T-helper 2 cell treated with Interferon-gamma antibody and Interleukin-4, amounts not matched to agents 100 ng/mL and 5 ng/mL, for 36 hours (primary cell): ENCODE measurements around the gene CHI3L2. TPM values are rescaled to one million over a fixed set of nuclear protein-coding genes. Genes with fewer than 3 reads are reported as not detected.

ENCODE experiments used
- intact Hi-C: fragments of 100-400 bp; cut with micrococcal nuclease; formaldehyde crosslinking; loops from one replicate; pipeline ENCODE4 v1.15.1; 2023
- total RNA-seq: library from RNA; stranded (reverse); gene quantifications from 2 replicates; pipeline ENCODE4 v1.2.3, GENCODE V29; 2022

CHI3L2 gene
- total RNA-seq, 1 donor from 2014 or later, result 9.1 TPM

GRCh38 chr1:111241797-111242196 is 14.3 kb downstream of the CHI3L2 start:
- intact Hi-C loops, result no loop called here

- intact Hi-C loops, result no loop called here
These were observed 15.5 kb downstream of the CHI3L2 start for GRCh38 chr1:111242805-111243523.

GRCh38 chr1:111247125-111247838 is 19.8 kb downstream of the CHI3L2 start:
- intact Hi-C loops, result no loop called here

- intact Hi-C loops, result no loop called here
These were observed 22.4 kb downstream of the CHI3L2 start for GRCh38 chr1:111249960-111250359.

- intact Hi-C loops, result no loop called here
These were observed 24.1 kb downstream of the CHI3L2 start for GRCh38 chr1:111251570-111251969.

DNA sequence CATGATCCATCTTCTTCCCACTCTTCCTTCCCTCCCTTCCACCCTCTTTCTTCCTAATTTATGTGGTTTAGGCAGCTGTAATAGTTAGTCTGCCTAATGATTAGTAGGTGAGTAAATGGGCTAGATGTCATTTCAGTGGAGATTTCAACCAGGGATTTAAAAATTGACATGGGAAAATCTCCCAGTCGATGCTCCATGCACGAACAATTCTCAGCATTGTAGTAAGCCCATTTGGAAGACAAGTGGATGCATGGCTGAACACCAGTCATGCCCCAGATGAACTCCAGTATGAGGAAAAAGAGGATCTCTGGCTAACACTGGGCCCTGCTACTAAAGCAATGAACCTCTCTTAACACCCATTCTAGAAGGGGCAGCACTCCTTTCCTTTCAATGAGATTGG is 25.3 kb downstream of the CHI3L2 start:
- intact Hi-C loops, result no loop called here

DNA sequence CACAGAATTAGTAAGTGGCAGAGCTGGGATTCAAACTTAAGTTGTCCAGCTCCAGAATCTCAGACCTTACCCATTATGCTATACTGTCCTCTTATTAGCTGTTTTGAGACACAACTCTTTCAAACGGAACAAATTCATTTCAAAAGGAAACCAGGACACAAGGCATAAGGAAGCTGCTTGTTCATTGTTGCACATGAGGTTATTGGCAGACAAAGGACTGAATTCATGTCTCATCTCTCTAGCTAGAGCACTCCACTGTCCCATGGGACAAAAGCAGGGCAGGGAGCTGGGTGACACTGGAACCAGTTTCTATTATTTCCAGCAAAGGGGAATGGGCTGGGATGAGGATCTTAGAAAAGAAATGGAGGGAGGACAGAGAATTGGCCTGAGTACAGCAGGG is 26.4 kb downstream of the CHI3L2 start:
- intact Hi-C loops, result no loop called here

DNA sequence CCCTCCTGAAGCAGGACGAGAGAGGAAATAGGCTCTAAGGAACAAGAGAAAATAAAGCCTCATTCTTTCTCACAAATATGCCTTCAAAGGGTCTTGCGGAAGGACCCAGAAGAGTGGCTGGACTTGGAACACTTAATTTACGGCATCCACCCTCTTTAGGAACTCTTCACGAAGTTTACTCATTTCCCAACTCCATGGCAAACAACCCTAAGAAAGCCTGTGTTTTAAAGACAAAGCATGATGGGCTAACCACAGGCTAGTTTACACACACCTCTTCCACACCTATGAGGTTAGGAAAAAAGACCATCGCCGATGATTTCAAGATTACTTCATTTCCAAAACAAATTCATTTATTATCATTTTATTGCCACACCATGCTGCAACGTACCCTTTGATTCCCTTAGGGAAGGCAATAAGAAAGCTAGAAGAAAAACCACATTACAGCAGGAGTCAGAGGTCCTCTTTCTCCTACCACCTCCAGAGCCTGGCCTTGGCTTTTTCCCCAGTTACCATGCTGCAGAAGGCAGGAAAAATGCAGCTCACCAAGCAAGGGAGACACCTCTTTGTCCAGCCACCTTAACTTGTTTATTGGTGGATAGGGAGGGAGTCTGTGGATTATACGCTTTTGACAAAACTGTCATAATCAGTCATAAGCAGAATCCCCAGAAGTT is 29.6 kb downstream of the CHI3L2 start:
- intact Hi-C loops, result no loop called here

DNA sequence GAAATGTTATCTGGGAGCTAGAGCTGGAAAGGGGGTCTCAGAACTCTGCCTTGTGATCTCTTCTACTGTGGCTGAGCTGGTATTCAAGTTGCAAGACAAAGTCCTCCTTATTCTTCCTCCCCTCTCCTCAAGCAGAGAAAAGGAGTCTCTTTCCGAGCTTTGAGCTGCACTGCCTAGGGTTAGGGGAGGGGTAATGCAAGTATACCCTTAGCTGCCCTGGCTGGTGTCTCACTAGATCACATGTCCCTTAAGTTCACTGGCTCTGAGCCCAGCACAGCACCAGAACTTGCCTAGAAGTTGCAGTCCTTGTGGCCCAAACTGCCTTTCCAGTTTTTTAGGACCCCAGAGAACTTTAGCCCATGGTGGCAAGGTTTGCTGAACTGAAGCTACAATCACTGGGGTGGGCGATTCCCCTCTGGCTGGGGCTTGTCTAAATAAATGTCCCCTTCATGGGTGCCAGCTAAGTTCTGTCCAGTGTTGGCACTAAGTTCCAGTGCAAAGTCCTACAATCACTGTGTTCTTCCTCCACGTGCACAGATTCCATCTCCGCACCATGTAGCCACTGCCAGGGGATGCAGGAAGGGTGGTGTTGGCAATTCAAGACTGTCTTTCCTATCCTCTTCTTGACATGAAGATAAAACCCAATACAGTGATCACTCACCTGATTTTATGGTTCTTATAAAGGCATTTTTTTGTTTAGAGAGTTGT is 40.4 kb downstream of the CHI3L2 start:
- intact Hi-C loops, result no loop called here

DNA sequence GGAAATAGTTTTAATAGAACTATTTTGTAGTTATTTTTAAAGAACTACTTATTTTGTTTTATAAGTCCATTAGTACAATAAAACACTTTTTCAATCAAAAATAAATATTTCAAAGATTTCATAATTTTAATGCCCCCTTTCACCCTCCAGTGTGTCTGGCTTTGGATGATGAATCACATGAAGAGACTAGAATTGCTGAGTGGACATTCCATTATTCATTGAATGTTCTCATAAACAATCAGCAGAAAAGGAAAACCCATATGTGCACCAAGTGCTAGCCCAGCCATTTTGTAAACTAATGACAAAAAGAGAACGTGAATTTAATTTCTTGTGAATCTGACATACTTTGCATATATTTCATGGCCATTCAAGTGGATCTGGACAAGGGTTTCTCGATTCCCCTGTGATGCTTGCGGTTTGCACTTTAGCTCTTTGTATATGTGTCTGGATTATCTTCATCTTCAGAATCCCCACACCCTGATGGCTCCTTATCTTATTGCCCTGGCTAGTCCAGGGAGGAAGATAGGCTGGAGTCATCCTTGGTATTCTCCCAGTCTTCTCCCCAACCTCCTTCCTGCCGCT is 42.4 kb downstream of the CHI3L2 start:
- intact Hi-C loops, result no loop called here

DNA sequence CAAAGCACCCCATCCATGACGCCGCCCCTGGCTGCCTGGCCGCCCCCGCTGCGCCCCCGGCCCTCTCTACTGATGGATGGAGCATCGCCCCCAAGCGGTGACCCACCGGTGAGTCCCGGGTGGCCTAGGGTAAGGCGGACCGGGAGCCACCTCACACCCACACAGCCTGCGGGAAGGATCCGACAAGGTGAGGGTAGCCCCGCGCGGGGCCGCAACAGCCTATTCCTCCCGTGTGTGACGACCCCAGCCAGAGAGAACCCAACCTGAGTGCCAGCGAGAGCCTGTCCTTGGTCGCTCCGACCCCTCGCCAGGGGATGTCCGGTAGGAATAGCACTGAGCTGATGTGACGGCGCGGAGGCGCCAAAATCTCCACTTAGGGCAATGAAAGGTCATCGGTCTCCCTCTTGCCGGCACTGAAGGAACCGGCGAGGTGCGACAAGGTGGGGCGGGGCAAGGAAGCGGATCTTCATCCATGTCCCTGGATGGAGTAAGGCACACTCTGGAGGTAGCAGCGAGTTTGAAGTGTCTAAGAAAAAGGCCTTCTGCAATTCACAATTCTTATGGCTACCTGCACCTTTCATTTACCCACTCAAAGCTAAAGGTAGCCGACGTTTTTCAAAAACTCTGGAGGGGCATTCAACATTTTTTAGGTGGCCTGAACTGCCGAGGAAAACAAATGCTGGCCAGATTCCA is 43.4 kb downstream of the CHI3L2 start:
- intact Hi-C loops, result no loop called here

DNA sequence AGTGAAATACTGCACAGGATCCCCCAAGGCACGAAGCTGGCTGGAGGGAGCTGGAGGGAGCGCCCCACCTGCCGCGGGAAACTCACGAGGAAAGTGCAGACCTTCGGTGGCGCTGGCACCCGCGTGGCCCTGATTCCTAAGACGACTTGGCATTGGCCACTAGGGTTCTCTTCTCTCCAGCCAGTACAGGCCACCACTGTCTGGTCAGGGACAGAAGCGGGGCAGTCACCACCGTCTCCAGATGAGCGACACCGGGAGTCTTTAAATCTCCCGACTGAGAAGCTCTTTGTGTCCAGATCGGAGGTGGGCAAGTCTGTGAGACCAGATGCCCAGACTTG is 43.9 kb downstream of the CHI3L2 start:
- intact Hi-C loops, result no loop called here

DNA sequence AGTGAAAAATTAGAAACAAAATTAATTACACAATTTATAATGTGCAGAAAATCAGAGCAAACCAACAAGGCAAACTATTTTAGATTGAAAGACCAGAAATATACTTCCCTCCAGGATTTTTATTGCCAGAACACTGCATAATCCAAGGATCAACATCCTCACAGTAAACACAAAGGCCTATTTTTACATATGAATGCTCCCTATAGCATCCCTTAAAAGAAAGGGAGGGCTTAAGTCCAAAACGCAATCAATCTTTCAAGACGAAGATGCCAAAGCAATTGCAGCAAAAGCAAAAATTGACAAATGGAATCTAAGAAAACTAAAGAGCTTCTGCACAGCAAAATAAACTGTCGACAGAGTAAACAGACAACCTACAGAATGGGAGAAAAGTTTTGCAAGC is 44.6 kb downstream of the CHI3L2 start:
- intact Hi-C loops, result no loop called here

DNA sequence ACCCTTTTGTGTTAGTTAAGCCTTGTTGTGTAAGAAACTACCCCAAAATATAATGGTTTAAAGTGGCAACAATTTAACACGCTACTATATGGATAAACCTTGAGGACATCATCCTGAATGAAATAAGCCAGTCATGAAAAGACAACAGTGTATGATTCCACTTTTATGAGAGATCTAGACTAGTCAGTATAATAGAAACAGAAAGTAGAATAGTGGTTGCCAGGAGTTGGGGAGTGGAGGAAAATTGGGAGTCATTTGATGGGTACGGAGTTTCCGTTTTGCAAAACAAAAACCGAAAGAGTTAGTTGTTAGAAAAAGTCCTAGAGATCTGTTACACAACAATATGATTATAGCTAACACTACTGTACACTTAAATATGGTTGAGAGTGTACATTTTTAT is 47.1 kb downstream of the CHI3L2 start:
- intact Hi-C loops, result no loop called here

DNA sequence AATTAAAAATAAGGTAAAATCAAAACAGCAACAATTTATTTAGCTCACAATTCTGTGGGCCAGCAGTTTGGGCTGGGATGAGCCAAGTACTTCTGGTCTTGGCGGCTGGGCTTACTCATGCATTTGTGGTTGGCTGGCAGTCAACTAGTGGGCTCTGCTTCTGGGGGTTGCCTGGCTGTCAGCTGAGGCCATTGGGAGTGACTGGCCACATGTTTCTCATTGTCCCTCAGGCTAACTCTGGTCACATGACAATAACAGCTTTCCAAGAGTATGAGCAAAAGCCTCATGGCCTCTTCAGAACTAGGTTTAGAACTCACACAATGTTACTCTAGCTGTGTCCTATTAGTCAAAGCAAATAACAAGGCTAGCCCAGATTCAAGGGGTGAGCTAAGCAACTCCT is 47.6 kb downstream of the CHI3L2 start:
- intact Hi-C loops, result no loop called here

DNA sequence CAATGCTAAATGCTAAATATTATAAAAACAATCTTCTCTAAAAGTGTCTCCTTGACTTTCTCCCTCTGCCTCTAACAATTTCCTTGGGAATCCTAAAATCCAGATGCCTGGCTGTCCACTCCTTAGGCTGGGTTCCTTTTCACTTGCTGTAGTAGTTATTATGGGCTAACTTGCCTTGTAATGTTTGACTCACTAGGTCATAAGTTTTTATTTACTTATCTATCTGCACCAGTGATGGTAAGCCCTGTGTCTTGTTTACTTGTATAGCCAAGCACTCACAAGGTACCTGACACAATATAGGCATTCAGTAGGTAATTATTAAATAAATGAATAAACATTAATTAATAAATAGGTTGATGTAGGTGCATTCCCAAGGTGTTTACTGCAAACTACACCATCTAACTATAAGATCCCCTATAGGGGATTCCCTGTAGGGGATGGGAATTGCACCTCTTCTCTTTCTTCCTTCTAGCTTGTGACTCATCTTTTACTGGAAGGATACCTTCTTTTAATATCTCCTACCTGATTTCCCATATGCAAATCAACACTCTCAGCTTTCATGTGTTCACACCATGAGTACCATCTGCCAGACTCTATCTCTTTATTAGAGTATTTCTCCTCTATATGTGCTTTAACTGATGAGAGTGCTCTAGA is 48.4 kb downstream of the CHI3L2 start:
- intact Hi-C loops, result no loop called here

GRCh38 chr1:111279144-111279543 is 51.6 kb downstream of the CHI3L2 start:
- intact Hi-C loops, result no loop called here

- intact Hi-C loops, result no loop called here
These were observed 52.8 kb downstream of the CHI3L2 start for GRCh38 chr1:111280267-111280666.

DNA sequence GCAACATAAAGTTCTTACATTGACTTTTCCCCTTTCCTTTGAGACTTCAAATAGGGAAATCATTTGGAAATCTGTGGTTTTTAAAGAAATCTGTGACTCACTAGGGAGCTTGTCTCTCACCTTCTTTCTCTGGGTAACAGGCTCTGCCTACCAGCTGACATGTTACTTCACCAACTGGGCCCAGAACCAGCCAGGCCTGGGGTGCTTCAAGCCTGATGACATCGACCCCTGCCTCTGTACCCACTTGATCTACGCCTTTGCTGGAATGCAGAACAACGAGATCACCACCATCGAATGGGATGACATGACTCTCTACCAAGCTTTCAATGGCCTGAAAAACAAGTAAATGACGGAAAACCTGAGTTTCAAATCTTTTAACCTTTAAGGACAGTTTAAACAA is 53.9 kb downstream of the CHI3L2 start:
- intact Hi-C loops, result no loop called here

DNA sequence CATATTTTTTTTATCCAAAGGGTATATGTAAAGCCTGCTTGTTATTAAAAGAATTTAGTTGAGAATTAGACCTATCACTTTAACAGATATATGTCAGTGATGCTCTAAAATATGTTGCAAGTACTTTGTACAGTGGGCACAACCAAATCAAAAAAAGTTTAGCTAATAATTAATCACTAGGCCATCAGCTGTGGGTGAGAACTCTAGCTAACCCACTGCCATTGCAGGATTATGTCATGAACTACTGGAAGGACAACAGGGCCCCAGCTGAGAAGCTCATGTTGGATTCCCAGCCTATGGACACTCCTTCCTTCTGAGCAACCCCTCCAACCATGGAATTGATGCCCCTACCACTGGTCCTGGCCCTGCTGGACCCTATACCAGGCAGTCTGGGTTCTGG is 56.3 kb downstream of the CHI3L2 start:
- intact Hi-C loops, result no loop called here

DNA sequence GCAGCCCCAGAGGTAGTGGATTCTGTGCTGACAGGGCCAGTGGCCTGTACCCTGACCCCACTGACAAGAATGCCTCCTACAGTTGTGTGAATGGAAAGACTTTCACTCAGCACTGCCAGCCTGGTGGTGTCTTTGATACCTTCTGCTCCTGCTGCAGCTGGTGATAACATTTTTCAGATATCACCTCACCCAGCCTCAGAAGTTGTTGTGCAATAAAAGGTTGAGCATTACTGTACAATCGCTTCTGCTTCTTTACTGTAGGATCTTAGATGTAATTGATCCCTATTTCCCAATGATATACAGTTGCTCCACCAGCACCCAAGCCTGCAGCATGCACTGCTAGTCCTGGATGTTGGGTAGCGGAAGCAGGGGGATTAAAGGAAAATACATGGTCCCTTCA is 58.4 kb downstream of the CHI3L2 start:
- intact Hi-C loops, result no loop called here
